H1 (cell line): ENCODE data around the gene PELI2. TPM values are rescaled to one million over a fixed set of nuclear protein-coding genes. Genes with fewer than 3 reads are reported as not detected.

Experiments used
- BCL11A ChIP-seq, 2 experiments: IDR thresholded peaks; one replicate each; pipeline ENCODE4 v1.6.1; 2011; ENCODE audit warnings: low read depth in 2 of 2, low read length in 2 of 2, mild to moderate bottlenecking in 2 of 2
- CHD1 ChIP-seq: IDR thresholded peaks from 2 replicates; pipeline ENCODE4 v1.6.1; 2012; ENCODE audit warnings: low read depth, low read length, improper control_type of control experiment
- CHD2 ChIP-seq: IDR thresholded peaks from 2 replicates; pipeline ENCODE4 v1.6.1; 2012; ENCODE audit warnings: low read length, improper control_type of control experiment
- RNF2 ChIP-seq: fragments of 200-900, 300-1000 bp; sonication (generic); IDR thresholded peaks from 2 replicates; pipeline ENCODE4 v1.7.1; 2016; ENCODE audit warnings: borderline replicate concordance, low read depth, mild to moderate bottlenecking, antibody characterized with exemption, low read length; ENCODE audit not compliant: poor library complexity, severe bottlenecking; ENCODE audit errors: missing control alignments
- SIN3A ChIP-seq, 2 experiments: IDR thresholded peaks in 1 of 2; conservative IDR thresholded peaks in 1 of 2; 2 replicates each; pipeline ENCODE4 v1.6.1; 2011 to 2012; ENCODE audit warnings: low read length in 2 of 2, improper control_type of control experiment in 1 of 2, low read depth in 1 of 2, mild to moderate bottlenecking in 1 of 2
- polyA plus RNA-seq, 7 experiments: library from polyadenylated mRNA; depleted of rRNA in 3 of 7; stranded (reverse) in 5 of 7; unstranded in 2 of 7; fragments of >200 nt in 5 of 7; fragments of 200-250 nt in 2 of 7; gene quantifications; 1 replicate in 5 of 7; 2 replicates in 1 of 7; 4 replicates in 1 of 7; pipeline versions ENCODE4 v1.2.1 to v1.2.3, GENCODE V29; 2011 to 2013; ENCODE audit warnings: missing spikeins in 2 of 7, mixed read lengths in 2 of 7
- total RNA-seq: library from RNA; stranded (reverse); fragmentation: NEBNext Ultra II Directional; extraction: Animal tissue kit (Norgen Biotek cat#: 25700); gene quantifications from 2 replicates; pipeline ENCODE4 v1.2.1, GENCODE V29; 2021
- TF ChIP-seq, protein P1 (sequence below): fragments of 300-600 bp; sonication (generic); IDR thresholded peaks from 2 replicates; pipeline ENCODE4 v1.7.1; 2012; ENCODE audit warnings: low read length, moderate library complexity, mild to moderate bottlenecking, inconsistent platforms; ENCODE audit not compliant: insufficient replicate concordance
- TF ChIP-seq, protein P2 (sequence below): IDR thresholded peaks from 2 replicates; pipeline ENCODE4 v1.6.1; 2011; ENCODE audit warnings: low read length, improper control_type of control experiment

Gene PELI2
- total and polyA plus RNA-seq, 2 of the 8 experiments (the other 6 are each of a cell fraction or from before 2014, with no cell fraction given), result 14.6 to 25.7 TPM

DNA sequence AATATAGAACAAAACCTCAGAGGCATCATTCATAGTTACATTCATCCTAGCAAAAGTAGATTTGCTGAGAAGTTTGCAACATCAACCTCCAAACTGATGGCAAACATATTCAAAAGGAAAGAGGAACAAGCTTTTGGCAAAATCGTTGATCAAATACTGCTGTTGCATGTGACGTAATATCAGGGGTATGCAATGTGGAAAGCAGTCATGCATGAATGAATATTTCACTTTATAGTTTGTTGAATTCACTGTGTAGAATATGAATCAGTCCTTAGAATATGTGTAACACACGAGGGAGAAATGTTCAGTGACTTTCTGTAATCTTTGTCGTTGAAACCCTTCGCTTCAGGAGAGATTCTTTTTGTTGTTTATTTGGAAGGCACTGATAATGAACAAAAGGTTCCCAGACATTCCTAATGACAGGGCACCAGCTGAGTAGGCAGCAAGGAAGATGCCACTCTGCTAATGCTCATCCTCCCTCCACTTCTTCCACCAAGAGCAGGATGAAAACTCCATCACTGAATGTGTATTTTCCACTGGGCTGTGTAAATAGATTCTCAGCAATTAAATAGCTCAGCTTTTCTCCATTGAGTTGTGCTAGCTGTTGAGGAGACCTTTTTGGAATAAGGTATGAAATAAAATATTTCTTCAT lies 126.1 kb downstream of the PELI2 start (continued):
- TF ChIP-seq, protein P1, sequence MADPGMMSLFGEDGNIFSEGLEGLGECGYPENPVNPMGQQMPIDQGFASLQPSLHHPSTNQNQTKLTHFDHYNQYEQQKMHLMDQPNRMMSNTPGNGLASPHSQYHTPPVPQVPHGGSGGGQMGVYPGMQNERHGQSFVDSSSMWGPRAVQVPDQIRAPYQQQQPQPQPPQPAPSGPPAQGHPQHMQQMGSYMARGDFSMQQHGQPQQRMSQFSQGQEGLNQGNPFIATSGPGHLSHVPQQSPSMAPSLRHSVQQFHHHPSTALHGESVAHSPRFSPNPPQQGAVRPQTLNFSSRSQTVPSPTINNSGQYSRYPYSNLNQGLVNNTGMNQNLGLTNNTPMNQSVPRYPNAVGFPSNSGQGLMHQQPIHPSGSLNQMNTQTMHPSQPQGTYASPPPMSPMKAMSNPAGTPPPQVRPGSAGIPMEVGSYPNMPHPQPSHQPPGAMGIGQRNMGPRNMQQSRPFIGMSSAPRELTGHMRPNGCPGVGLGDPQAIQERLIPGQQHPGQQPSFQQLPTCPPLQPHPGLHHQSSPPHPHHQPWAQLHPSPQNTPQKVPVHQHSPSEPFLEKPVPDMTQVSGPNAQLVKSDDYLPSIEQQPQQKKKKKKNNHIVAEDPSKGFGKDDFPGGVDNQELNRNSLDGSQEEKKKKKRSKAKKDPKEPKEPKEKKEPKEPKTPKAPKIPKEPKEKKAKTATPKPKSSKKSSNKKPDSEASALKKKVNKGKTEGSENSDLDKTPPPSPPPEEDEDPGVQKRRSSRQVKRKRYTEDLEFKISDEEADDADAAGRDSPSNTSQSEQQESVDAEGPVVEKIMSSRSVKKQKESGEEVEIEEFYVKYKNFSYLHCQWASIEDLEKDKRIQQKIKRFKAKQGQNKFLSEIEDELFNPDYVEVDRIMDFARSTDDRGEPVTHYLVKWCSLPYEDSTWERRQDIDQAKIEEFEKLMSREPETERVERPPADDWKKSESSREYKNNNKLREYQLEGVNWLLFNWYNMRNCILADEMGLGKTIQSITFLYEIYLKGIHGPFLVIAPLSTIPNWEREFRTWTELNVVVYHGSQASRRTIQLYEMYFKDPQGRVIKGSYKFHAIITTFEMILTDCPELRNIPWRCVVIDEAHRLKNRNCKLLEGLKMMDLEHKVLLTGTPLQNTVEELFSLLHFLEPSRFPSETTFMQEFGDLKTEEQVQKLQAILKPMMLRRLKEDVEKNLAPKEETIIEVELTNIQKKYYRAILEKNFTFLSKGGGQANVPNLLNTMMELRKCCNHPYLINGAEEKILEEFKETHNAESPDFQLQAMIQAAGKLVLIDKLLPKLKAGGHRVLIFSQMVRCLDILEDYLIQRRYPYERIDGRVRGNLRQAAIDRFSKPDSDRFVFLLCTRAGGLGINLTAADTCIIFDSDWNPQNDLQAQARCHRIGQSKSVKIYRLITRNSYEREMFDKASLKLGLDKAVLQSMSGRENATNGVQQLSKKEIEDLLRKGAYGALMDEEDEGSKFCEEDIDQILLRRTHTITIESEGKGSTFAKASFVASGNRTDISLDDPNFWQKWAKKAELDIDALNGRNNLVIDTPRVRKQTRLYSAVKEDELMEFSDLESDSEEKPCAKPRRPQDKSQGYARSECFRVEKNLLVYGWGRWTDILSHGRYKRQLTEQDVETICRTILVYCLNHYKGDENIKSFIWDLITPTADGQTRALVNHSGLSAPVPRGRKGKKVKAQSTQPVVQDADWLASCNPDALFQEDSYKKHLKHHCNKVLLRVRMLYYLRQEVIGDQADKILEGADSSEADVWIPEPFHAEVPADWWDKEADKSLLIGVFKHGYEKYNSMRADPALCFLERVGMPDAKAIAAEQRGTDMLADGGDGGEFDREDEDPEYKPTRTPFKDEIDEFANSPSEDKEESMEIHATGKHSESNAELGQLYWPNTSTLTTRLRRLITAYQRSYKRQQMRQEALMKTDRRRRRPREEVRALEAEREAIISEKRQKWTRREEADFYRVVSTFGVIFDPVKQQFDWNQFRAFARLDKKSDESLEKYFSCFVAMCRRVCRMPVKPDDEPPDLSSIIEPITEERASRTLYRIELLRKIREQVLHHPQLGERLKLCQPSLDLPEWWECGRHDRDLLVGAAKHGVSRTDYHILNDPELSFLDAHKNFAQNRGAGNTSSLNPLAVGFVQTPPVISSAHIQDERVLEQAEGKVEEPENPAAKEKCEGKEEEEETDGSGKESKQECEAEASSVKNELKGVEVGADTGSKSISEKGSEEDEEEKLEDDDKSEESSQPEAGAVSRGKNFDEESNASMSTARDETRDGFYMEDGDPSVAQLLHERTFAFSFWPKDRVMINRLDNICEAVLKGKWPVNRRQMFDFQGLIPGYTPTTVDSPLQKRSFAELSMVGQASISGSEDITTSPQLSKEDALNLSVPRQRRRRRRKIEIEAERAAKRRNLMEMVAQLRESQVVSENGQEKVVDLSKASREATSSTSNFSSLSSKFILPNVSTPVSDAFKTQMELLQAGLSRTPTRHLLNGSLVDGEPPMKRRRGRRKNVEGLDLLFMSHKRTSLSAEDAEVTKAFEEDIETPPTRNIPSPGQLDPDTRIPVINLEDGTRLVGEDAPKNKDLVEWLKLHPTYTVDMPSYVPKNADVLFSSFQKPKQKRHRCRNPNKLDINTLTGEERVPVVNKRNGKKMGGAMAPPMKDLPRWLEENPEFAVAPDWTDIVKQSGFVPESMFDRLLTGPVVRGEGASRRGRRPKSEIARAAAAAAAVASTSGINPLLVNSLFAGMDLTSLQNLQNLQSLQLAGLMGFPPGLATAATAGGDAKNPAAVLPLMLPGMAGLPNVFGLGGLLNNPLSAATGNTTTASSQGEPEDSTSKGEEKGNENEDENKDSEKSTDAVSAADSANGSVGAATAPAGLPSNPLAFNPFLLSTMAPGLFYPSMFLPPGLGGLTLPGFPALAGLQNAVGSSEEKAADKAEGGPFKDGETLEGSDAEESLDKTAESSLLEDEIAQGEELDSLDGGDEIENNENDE, result no peak
- TF ChIP-seq CHD2 (no peak), RNF2 (no peak), SIN3A (conservative IDR thresholded peaks at IDR 0.05 in 1 of 2, IDR thresholded peaks at IDR 0.05 in 1 of 2; ENCODE audit: low read depth in 1 of 2, low read length in 2 of 2) (no peak), CHD1 (no peak), BCL11A (IDR thresholded peaks at IDR 0.05; ENCODE audit: low read depth in 2 of 2, low read length in 2 of 2) (no peak)
- TF ChIP-seq, protein P2, sequence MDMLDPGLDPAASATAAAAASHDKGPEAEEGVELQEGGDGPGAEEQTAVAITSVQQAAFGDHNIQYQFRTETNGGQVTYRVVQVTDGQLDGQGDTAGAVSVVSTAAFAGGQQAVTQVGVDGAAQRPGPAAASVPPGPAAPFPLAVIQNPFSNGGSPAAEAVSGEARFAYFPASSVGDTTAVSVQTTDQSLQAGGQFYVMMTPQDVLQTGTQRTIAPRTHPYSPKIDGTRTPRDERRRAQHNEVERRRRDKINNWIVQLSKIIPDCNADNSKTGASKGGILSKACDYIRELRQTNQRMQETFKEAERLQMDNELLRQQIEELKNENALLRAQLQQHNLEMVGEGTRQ, result no peak
